ENCODE data around the gene KCNB1. TPM values are rescaled to one million over a fixed set of nuclear protein-coding genes. Genes with fewer than 3 reads are reported as not detected.

Gene KCNB1
- total RNA-seq, 1 experiment from 2014 or later: 0.09 TPM

DNA sequence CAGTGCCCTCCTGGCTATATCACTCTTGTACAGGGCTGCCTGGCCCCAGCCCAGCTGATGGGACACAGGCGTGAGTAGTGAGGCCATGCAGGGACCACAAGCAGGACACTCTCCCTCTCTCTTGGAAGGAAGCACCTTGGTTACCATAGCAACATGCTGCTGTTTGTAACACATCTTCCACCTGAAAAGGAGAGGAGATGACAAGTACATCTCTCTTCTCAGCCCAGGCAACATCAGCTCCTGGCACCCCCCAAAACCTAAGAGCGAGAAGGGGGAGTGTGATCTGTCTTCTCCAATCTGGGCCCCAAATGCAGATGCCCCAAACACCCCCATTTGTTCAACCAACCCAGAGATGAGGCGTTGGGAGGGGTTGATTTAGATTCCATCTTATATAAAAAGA lies 49.9 kb downstream of the KCNB1 start:
- Mint-ChIP-seq H3K36me3 (ENCODE audit: insufficient read depth, unreplicated experiment) (no peaks in the 10 kb centered on the region), H3K27ac (ENCODE audit: unreplicated experiment) (no peak overlapping the region), H3K4me1 (ENCODE audit: low read depth, unreplicated experiment) (no peaks in the 10 kb centered on the region), H3K4me3 (ENCODE audit: unreplicated experiment) (no peak overlapping the region), H3K27me3 (ENCODE audit: insufficient read depth, unreplicated experiment) (peaks cover 28% of the 10 kb centered on the region), H3K9me3 (ENCODE audit: unreplicated experiment) (peaks cover 10% of the 10 kb centered on the region)
- ChIA-PET POLR2A (no interaction called here), CTCF (no interaction called here)
- no TSS peak for BruUV-seq (replicated peaks)
- H3K9me3 ChIP-seq: no peaks in the 10 kb centered on the region
- no peaks in the 10 kb centered on the region for H3K4me1 ChIP-seq
- TF ChIP-seq, protein P1, sequence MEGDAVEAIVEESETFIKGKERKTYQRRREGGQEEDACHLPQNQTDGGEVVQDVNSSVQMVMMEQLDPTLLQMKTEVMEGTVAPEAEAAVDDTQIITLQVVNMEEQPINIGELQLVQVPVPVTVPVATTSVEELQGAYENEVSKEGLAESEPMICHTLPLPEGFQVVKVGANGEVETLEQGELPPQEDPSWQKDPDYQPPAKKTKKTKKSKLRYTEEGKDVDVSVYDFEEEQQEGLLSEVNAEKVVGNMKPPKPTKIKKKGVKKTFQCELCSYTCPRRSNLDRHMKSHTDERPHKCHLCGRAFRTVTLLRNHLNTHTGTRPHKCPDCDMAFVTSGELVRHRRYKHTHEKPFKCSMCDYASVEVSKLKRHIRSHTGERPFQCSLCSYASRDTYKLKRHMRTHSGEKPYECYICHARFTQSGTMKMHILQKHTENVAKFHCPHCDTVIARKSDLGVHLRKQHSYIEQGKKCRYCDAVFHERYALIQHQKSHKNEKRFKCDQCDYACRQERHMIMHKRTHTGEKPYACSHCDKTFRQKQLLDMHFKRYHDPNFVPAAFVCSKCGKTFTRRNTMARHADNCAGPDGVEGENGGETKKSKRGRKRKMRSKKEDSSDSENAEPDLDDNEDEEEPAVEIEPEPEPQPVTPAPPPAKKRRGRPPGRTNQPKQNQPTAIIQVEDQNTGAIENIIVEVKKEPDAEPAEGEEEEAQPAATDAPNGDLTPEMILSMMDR (IDR thresholded peaks at IDR 0.05; ENCODE audit: insufficient read depth in 1 of 2, low read depth in 1 of 2, low read length in 1 of 2, severe bottlenecking in 1 of 2, unreplicated experiment in 1 of 2): no peak
- DNase-seq: no peak
- H3K4me3 ChIP-seq (ENCODE audit: low read depth, low read length): no peak overlapping the region
- intact Hi-C loops (cut with micrococcal nuclease; ENCODE audit: unreplicated experiment): no loop called here
- H3K36me3 ChIP-seq (ENCODE audit: control insufficient read depth, insufficient read depth, low read length): no peaks in the 10 kb centered on the region
- peaks cover 2% of the 10 kb centered on the region for H3K27me3 ChIP-seq (replicated peaks; ENCODE audit: control insufficient read depth, insufficient read depth, low read length)

DNA sequence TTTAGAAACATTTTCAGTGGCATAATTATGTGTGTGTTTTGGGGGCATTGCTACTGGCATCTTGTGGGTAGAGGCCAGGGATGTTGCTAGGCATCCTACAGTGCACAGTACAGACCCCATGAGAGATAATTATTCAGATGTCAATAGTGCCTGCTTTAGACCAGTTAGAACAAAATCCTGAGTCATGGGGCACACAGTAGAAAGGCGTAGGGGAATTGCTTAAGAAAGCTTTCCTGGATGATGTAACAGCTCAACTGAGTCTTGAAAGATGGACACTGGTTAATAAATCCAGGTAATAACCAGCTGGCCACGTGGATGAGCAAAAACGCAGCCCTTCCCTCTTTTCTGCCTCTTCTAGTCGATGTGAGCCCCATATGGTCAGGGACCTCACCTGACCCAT lies 51.1 kb downstream of the KCNB1 start:
- Mint-ChIP-seq H3K4me1 (ENCODE audit: low read depth, unreplicated experiment) (no peaks in the 10 kb centered on the region), H3K4me3 (ENCODE audit: unreplicated experiment) (no peak overlapping the region), H3K27ac (ENCODE audit: unreplicated experiment) (no peak overlapping the region), H3K27me3 (ENCODE audit: insufficient read depth, unreplicated experiment) (peaks cover 16% of the 10 kb centered on the region), H3K36me3 (ENCODE audit: insufficient read depth, unreplicated experiment) (no peaks in the 10 kb centered on the region), H3K9me3 (ENCODE audit: unreplicated experiment) (peaks cover 10% of the 10 kb centered on the region)
- TF ChIP-seq, protein P1 (IDR thresholded peaks at IDR 0.05; ENCODE audit: insufficient read depth in 1 of 2, low read depth in 1 of 2, low read length in 1 of 2, severe bottlenecking in 1 of 2, unreplicated experiment in 1 of 2): no peak
- intact Hi-C loops (cut with micrococcal nuclease; ENCODE audit: unreplicated experiment): no loop called here
- H3K36me3 ChIP-seq (ENCODE audit: control insufficient read depth, insufficient read depth, low read length): no peaks in the 10 kb centered on the region
- no peaks in the 10 kb centered on the region for H3K4me1 ChIP-seq
- no peak for DNase-seq
- ChIA-PET POLR2A (no interaction called here), CTCF (interaction anchor here (0.6 kb wide), 1 partner anchor 1778 kb away, joined by 6 read pairs; no protein-coding TSS in a partner anchor)
- no peak overlapping the region for H3K4me3 ChIP-seq (ENCODE audit: low read depth, low read length)
- H3K9me3 ChIP-seq: no peaks in the 10 kb centered on the region
- BruUV-seq (replicated peaks): no TSS peak
- no peaks in the 10 kb centered on the region; the same call in none of the 2 replicates for H3K27me3 ChIP-seq (replicated peaks; ENCODE audit: control insufficient read depth, insufficient read depth, low read length)

DNA sequence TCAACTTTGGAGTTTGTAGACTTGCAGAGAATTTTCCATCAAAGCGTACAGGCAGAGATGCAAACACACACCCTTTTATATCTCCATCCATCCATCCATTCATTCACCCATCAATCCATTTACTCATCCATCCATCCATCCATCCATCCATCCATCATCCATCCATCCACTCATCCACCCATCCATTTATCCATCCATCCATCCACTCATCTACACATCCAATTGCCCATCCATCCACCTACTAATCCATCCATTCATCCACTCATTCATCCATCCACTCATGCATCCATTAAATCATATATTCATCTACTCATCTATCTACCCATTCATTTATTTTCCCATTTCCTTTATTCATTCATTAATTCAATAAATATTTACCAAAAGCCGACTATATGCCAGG lies 52.1 kb downstream of the KCNB1 start:
- Histone ChIP-seq H3K4me3 (ENCODE audit: low read depth, low read length) (no peak overlapping the region), H3K4me1 (no peaks in the 10 kb centered on the region), H3K9me3 (no peaks in the 10 kb centered on the region), H3K27me3 (replicated peaks; ENCODE audit: control insufficient read depth, insufficient read depth, low read length) (no peaks in the 10 kb centered on the region; the same call in none of the 2 replicates), H3K36me3 (ENCODE audit: control insufficient read depth, insufficient read depth, low read length) (no peaks in the 10 kb centered on the region)
- DNase-seq: no peak
- no TSS peak for BruUV-seq (replicated peaks)
- Mint-ChIP-seq H3K27ac (ENCODE audit: unreplicated experiment) (no peak overlapping the region), H3K4me3 (ENCODE audit: unreplicated experiment) (no peak overlapping the region), H3K27me3 (ENCODE audit: insufficient read depth, unreplicated experiment) (peaks cover 15% of the 10 kb centered on the region), H3K36me3 (ENCODE audit: insufficient read depth, unreplicated experiment) (no peaks in the 10 kb centered on the region), H3K9me3 (ENCODE audit: unreplicated experiment) (peaks cover 10% of the 10 kb centered on the region), H3K4me1 (ENCODE audit: low read depth, unreplicated experiment) (no peaks in the 10 kb centered on the region)
- ChIA-PET CTCF (no interaction called here), POLR2A (no interaction called here)
- TF ChIP-seq, protein P1 (IDR thresholded peaks at IDR 0.05; ENCODE audit: insufficient read depth in 1 of 2, low read depth in 1 of 2, low read length in 1 of 2, severe bottlenecking in 1 of 2, unreplicated experiment in 1 of 2): no peak
- intact Hi-C loops (cut with micrococcal nuclease; ENCODE audit: unreplicated experiment): no loop called here

All from Caco-2 (cell line).